ENCODE measurements around the gene MYBBP1A.

Gene MYBBP1A

GRCh38 chr17:4544951-4545216 lies 10.3 kb downstream of the MYBBP1A start:
- no peak for ATAC-seq
- TF ChIP-seq ESRRG (CRISPR knock-in tag; IDR thresholded peaks at IDR 0.05) (no peak), ZFP30 (CRISPR knock-in tag; IDR thresholded peaks at IDR 0.05) (no peak), PPARA (CRISPR knock-in tag; IDR thresholded peaks at IDR 0.05; ENCODE audit: borderline replicate concordance) (no peak), ZNF565 (CRISPR knock-in tag; conservative IDR thresholded peaks at IDR 0.05; ENCODE audit: low read depth) (no peak), SNAI2 (CRISPR knock-in tag; IDR thresholded peaks at IDR 0.05) (no peak), ZNF8 (CRISPR knock-in tag; IDR thresholded peaks at IDR 0.05) (no peak), CSRNP3 (CRISPR knock-in tag; IDR thresholded peaks at IDR 0.05) (no peak), ARNTL (CRISPR knock-in tag; IDR thresholded peaks at IDR 0.05; ENCODE audit: borderline replicate concordance, low read depth) (no peak), ZFP3 (CRISPR knock-in tag; IDR thresholded peaks at IDR 0.05) (no peak), ISL1 (CRISPR knock-in tag; IDR thresholded peaks at IDR 0.05) (no peak), BACH2 (CRISPR knock-in tag; IDR thresholded peaks at IDR 0.05; ENCODE audit: borderline replicate concordance) (no peak), CSDC2 (CRISPR knock-in tag; IDR thresholded peaks at IDR 0.05) (no peak)

GRCh38 chr17:4544135-4544950 lies 10.8 kb downstream of the MYBBP1A start:
- TF ChIP-seq ARNTL (CRISPR knock-in tag; IDR thresholded peaks at IDR 0.05; ENCODE audit: borderline replicate concordance, low read depth) (no peak), RARB (CRISPR knock-in tag; IDR thresholded peaks at IDR 0.05) (no peak), SNAI2 (CRISPR knock-in tag; IDR thresholded peaks at IDR 0.05) (no peak), ZNF8 (CRISPR knock-in tag; IDR thresholded peaks at IDR 0.05) (no peak), CSDC2 (CRISPR knock-in tag; IDR thresholded peaks at IDR 0.05) (no peak)
- no peak for ATAC-seq

GRCh38 chr17:4543557-4544026 lies 11.6 kb downstream of the MYBBP1A start:
- no peak for ATAC-seq
- no peak for TF ChIP-seq TCF4 (CRISPR knock-in tag; IDR thresholded peaks at IDR 0.05; ENCODE audit: borderline replicate concordance)
- TF ChIP-seq TSHZ2 (CRISPR knock-in tag; IDR thresholded peaks at IDR 0.05), result no peak
- TF ChIP-seq CSDC2 (CRISPR knock-in tag; IDR thresholded peaks at IDR 0.05), result no peak
- no peak for TF ChIP-seq SNAI2 (CRISPR knock-in tag; IDR thresholded peaks at IDR 0.05)
- TF ChIP-seq PPARA (CRISPR knock-in tag; IDR thresholded peaks at IDR 0.05; ENCODE audit: borderline replicate concordance), result no peak
- TF ChIP-seq ZNF70 (CRISPR knock-in tag; IDR thresholded peaks at IDR 0.05), result no peak
- no peak for TF ChIP-seq POU6F1 (CRISPR knock-in tag; IDR thresholded peaks at IDR 0.05; ENCODE audit: borderline replicate concordance, low read depth)
- no peak for TF ChIP-seq ARNTL (CRISPR knock-in tag; IDR thresholded peaks at IDR 0.05; ENCODE audit: borderline replicate concordance, low read depth)
- no peak for TF ChIP-seq ESRRG (CRISPR knock-in tag; IDR thresholded peaks at IDR 0.05)
- no peak for TF ChIP-seq CSRNP3 (CRISPR knock-in tag; IDR thresholded peaks at IDR 0.05)
- TF ChIP-seq ISL1 (CRISPR knock-in tag; IDR thresholded peaks at IDR 0.05), result no peak

GRCh38 chr17:4542726-4543191 lies 12.4 kb downstream of the MYBBP1A start:
- no peak for ATAC-seq
- TF ChIP-seq SNAI2 (CRISPR knock-in tag; IDR thresholded peaks at IDR 0.05), result no peak
- no peak for TF ChIP-seq CSRNP3 (CRISPR knock-in tag; IDR thresholded peaks at IDR 0.05)
- no peak for TF ChIP-seq CSDC2 (CRISPR knock-in tag; IDR thresholded peaks at IDR 0.05)
- TF ChIP-seq ZNF8 (CRISPR knock-in tag; IDR thresholded peaks at IDR 0.05), result no peak
- TF ChIP-seq BACH2 (CRISPR knock-in tag; IDR thresholded peaks at IDR 0.05; ENCODE audit: borderline replicate concordance), result no peak
- TF ChIP-seq RARB (CRISPR knock-in tag; IDR thresholded peaks at IDR 0.05), result no peak
- no peak for TF ChIP-seq TSHZ2 (CRISPR knock-in tag; IDR thresholded peaks at IDR 0.05)
- TF ChIP-seq ZNF565 (CRISPR knock-in tag; conservative IDR thresholded peaks at IDR 0.05; ENCODE audit: low read depth), result no peak
- no peak for TF ChIP-seq PATZ1 (CRISPR knock-in tag; IDR thresholded peaks at IDR 0.05; ENCODE audit: borderline replicate concordance)
- TF ChIP-seq ZNF70 (CRISPR knock-in tag; IDR thresholded peaks at IDR 0.05), result no peak
